Nephron (organoid): ENCODE data around the gene TMEM171.
A peak's percentile ranks its signal among the peaks of the same experiment; 100 is the strongest.

Experiments used
- H3K27ac Mint-ChIP-seq, 3 experiments: 2 replicates each; pipeline ENCODE4 v1.8.0; 2020; ENCODE audit warnings: mixed read lengths in 3 of 3, mild to moderate bottlenecking in 2 of 3, moderate library complexity in 1 of 3
- H3K27me3 Mint-ChIP-seq: 2 replicates; pipeline ENCODE4 v1.8.0; 2021; ENCODE audit warnings: low read depth, mild to moderate bottlenecking, moderate library complexity, mixed read lengths
- H3K36me3 Mint-ChIP-seq: 2 replicates; pipeline ENCODE4 v1.8.0; 2020; ENCODE audit warnings: low read depth, mixed read lengths
- H3K4me1 Mint-ChIP-seq: 2 replicates; pipeline ENCODE4 v1.8.0; 2020; ENCODE audit warnings: mixed read lengths
- H3K4me3 Mint-ChIP-seq, 3 experiments: 2 replicates each; pipeline ENCODE4 v1.8.0; 2020; ENCODE audit warnings: mild to moderate bottlenecking in 3 of 3, mixed read lengths in 3 of 3, moderate library complexity in 2 of 3
- H3K9me3 Mint-ChIP-seq: 2 replicates; pipeline ENCODE4 v1.8.0; 2020; ENCODE audit warnings: mixed read lengths
- TF ChIP-seq, protein P1 (sequence below), 3 experiments: fragments of 200-600 bp; sonication (generic); IDR thresholded peaks; one replicate each; pipeline ENCODE4 v1.5.0; 2021; ENCODE audit warnings: antibody characterized with exemption in 3 of 3; ENCODE audit not compliant: unreplicated experiment in 3 of 3

Gene TMEM171

GRCh38 chr5:73171495-73171894 lies 51.1 kb downstream of the TMEM171 start:
- peaks cover 4% of the 10 kb centered on the region for H3K9me3 Mint-ChIP-seq
- no peaks in the 10 kb centered on the region for H3K36me3 Mint-ChIP-seq
- H3K27me3 Mint-ChIP-seq = peaks cover 18% of the 10 kb centered on the region
- H3K4me1 Mint-ChIP-seq = peaks cover 11% of the 10 kb centered on the region
- no peak overlapping the region for H3K4me3 Mint-ChIP-seq
- no peak overlapping the region for H3K27ac Mint-ChIP-seq
- TF ChIP-seq, protein P1, sequence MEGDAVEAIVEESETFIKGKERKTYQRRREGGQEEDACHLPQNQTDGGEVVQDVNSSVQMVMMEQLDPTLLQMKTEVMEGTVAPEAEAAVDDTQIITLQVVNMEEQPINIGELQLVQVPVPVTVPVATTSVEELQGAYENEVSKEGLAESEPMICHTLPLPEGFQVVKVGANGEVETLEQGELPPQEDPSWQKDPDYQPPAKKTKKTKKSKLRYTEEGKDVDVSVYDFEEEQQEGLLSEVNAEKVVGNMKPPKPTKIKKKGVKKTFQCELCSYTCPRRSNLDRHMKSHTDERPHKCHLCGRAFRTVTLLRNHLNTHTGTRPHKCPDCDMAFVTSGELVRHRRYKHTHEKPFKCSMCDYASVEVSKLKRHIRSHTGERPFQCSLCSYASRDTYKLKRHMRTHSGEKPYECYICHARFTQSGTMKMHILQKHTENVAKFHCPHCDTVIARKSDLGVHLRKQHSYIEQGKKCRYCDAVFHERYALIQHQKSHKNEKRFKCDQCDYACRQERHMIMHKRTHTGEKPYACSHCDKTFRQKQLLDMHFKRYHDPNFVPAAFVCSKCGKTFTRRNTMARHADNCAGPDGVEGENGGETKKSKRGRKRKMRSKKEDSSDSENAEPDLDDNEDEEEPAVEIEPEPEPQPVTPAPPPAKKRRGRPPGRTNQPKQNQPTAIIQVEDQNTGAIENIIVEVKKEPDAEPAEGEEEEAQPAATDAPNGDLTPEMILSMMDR (IDR thresholded peaks at IDR 0.05; ENCODE audit: unreplicated experiment in 3 of 3) = no peak

- H3K27me3 Mint-ChIP-seq = peaks cover 11% of the 10 kb centered on the region
- peaks cover 4% of the 10 kb centered on the region for H3K9me3 Mint-ChIP-seq
- no peak within 1 kb of the TSS for H3K4me3 Mint-ChIP-seq
- peaks cover 11% of the 10 kb centered on the region for H3K4me1 Mint-ChIP-seq
- H3K27ac Mint-ChIP-seq = peak within 1 kb of the TSS in 2 of 3 experiments; percentile 10 to 68
- TF ChIP-seq, protein P1 (IDR thresholded peaks at IDR 0.05; ENCODE audit: unreplicated experiment in 3 of 3) = no peak
- no peaks in the 10 kb centered on the region for H3K36me3 Mint-ChIP-seq
Observed at GRCh38 chr5:73172951-73173350, 52.6 kb downstream of the TMEM171 start, which contains the start of gene TMEM174. TMEM174 (plus strand) TSS chr5:73173193; CDS start chr5:73173244, 51 bp downstream.

DNA sequence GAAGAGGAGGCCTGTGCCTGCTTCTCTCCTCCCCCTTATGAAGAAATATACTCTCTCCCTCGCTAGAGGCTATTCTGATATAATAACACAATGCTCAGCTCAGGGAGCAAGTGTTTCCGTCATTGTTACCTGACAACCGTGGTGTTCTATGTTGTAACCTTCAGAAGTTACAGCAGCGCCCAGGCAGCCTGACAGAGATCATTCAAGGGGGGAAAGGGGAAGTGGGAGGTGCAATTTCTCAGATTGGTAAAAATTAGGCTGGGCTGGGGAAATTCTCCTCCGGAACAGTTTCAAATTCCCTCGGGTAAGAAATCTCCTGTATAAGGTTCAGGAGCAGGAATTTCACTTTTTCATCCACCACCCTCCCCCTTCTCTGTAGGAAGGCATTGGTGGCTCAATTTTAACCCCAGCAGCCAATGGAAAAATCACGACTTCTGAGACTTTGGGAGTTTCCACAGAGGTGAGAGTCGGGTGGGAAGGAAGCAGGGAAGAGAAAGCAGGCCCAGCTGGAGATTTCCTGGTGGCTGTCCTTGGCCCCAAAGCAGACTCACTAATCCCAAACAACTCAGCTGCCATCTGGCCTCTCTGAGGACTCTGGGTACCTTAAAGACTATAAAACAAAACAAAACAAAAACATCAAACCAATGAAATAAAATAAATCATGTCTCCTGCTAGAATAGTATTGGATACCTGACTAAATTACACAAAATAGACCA lies 53.9 kb downstream of the TMEM171 start:
- Mint-ChIP-seq H3K4me3 (no peak overlapping the region), H3K9me3 (peaks cover 4% of the 10 kb centered on the region), H3K27me3 (peaks cover 11% of the 10 kb centered on the region), H3K36me3 (no peaks in the 10 kb centered on the region), H3K4me1 (peaks cover 16% of the 10 kb centered on the region), H3K27ac (peak overlapping the region in 2 of 3 experiments; percentile 10 to 68)
- TF ChIP-seq, protein P1 (IDR thresholded peaks at IDR 0.05; ENCODE audit: unreplicated experiment in 3 of 3) = no peak

GRCh38 chr5:73176250-73176649 lies 55.9 kb downstream of the TMEM171 start:
- Mint-ChIP-seq H3K4me3 (no peak overlapping the region), H3K9me3 (no peaks in the 10 kb centered on the region), H3K27me3 (peaks cover 11% of the 10 kb centered on the region), H3K36me3 (no peaks in the 10 kb centered on the region), H3K4me1 (peaks cover 29% of the 10 kb centered on the region), H3K27ac (no peak overlapping the region)
- TF ChIP-seq, protein P1 (IDR thresholded peaks at IDR 0.05; ENCODE audit: unreplicated experiment in 3 of 3) = no peak

- H3K36me3 Mint-ChIP-seq = no peaks in the 10 kb centered on the region
- TF ChIP-seq, protein P1 (IDR thresholded peaks at IDR 0.05; ENCODE audit: unreplicated experiment in 3 of 3) = no peak
- H3K4me3 Mint-ChIP-seq = no peak overlapping the region
- peaks cover 11% of the 10 kb centered on the region for H3K27me3 Mint-ChIP-seq
- no peak overlapping the region for H3K27ac Mint-ChIP-seq
- no peaks in the 10 kb centered on the region for H3K9me3 Mint-ChIP-seq
- peaks cover 46% of the 10 kb centered on the region for H3K4me1 Mint-ChIP-seq
Observed at GRCh38 chr5:73178265-73178664, 57.9 kb downstream of the TMEM171 start.

GRCh38 chr5:73179730-73180129 lies 59.4 kb downstream of the TMEM171 start:
- Mint-ChIP-seq H3K27ac (peak overlapping the region in 1 of 3 experiments; percentile 15), H3K4me3 (no peak overlapping the region), H3K36me3 (peaks cover 4% of the 10 kb centered on the region), H3K9me3 (peaks cover 4% of the 10 kb centered on the region), H3K27me3 (peaks cover 11% of the 10 kb centered on the region), H3K4me1 (peaks cover 44% of the 10 kb centered on the region)
- TF ChIP-seq, protein P1 (IDR thresholded peaks at IDR 0.05; ENCODE audit: unreplicated experiment in 3 of 3) = no peak
